HG03139 (cell line): ENCODE results near the gene BCOR.

Experiments
- ATAC-seq: cut with Tn5 transposase; IDR thresholded peaks from one replicate; pipeline ENCODE4 v1.9.1; 2021; ENCODE audit not compliant: unreplicated experiment

Gene BCOR

GRCh38 chrX:40066700-40067099 is 31.1 kb downstream of the BCOR start:
- ATAC-seq = no peak

- no peak for ATAC-seq
Observed at GRCh38 chrX:40065296-40066046, 32.3 kb downstream of the BCOR start.

- no peak for ATAC-seq
Observed at GRCh38 chrX:40064055-40064597, 33.6 kb downstream of the BCOR start.

- no peak for ATAC-seq
Observed at GRCh38 chrX:40063555-40063954, 34.2 kb downstream of the BCOR start.

- no peak for ATAC-seq
Observed at GRCh38 chrX:40062525-40063155, 35.1 kb downstream of the BCOR start.

- ATAC-seq = no peak
Observed at GRCh38 chrX:40061871-40062524, 35.8 kb downstream of the BCOR start.

- ATAC-seq = no peak
Observed at GRCh38 chrX:40061005-40061404, 36.8 kb downstream of the BCOR start.

GRCh38 chrX:40060356-40060845 is 37.4 kb downstream of the BCOR start:
- no peak for ATAC-seq

- no peak for ATAC-seq
Observed at GRCh38 chrX:40058719-40059118, 39.0 kb downstream of the BCOR start.

- no peak for ATAC-seq
Observed at GRCh38 chrX:40057405-40057804, 40.4 kb downstream of the BCOR start.

GRCh38 chrX:40056420-40056819 is 41.3 kb downstream of the BCOR start:
- ATAC-seq = no peak

- no peak for ATAC-seq
Observed at GRCh38 chrX:40055495-40055894, 42.3 kb downstream of the BCOR start.

- no peak for ATAC-seq
Observed at GRCh38 chrX:40054793-40055192, 43.0 kb downstream of the BCOR start.

- ATAC-seq = no peak
Observed at GRCh38 chrX:40050532-40050931, 47.2 kb downstream of the BCOR start.

GRCh38 chrX:40049084-40049641 is 48.6 kb downstream of the BCOR start:
- no peak for ATAC-seq

- no peak for ATAC-seq
Observed at GRCh38 chrX:40047485-40047884, 50.3 kb downstream of the BCOR start.

- ATAC-seq = no peak
Observed at GRCh38 chrX:40043895-40044294, 53.9 kb downstream of the BCOR start.

- ATAC-seq = no peak
Observed at GRCh38 chrX:40041915-40042314, 55.8 kb downstream of the BCOR start.

- ATAC-seq = no peak
Observed at GRCh38 chrX:40040686-40041461, 56.9 kb downstream of the BCOR start.

GRCh38 chrX:40039887-40040286 is 57.9 kb downstream of the BCOR start:
- ATAC-seq = no peak

- ATAC-seq = no peak
Observed at GRCh38 chrX:40037367-40037766, 60.4 kb downstream of the BCOR start.
